GM21423 (cell line): ENCODE results near the gene SNX3.

ENCODE experiments used
- ATAC-seq: cut with Tn5 transposase; IDR thresholded peaks from one replicate; pipeline ENCODE4 v1.9.1; 2021; ENCODE audit warnings: mild to moderate bottlenecking, moderate library complexity; ENCODE audit not compliant: unreplicated experiment

Gene SNX3

DNA sequence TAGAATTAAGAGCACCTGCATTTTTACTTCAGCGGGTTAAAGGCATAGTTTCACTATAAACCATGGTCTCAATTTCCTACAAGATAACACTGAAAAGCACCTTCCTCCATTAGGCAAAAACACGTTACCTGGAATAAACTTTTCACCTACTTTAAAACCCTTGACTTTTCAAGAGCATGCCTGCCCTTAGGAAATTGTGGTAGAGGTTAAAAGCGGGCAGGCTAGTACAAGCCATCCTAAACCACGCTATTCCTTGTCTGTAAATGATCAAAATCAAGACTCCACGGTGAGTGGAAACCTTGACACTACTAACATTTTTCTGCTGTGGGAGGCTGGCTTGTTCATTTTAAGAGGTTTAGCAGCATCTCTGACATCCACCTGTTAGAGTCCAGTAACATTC, 51.1 kb downstream of the SNX3 start:
- no peak for ATAC-seq

DNA sequence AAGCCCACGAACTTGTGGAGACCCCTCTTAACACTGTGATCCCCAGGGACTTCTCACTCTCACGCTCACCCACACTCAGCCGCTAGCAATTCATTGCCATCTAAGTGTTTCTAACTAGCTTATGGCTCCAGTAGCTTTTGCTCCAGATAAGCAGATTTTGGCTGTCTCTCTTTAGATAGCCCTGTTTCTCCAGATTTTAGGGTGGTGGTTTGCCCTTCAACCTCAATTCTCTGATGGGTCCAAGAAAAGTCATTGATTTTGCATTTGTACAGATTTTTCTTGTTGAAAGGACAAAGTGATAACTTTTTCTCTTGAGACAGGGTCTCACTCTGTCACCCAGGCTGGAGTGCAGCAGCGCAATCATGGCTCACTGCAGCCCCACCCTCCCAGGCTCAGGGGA, 53.8 kb downstream of the SNX3 start:
- no peak for ATAC-seq

DNA sequence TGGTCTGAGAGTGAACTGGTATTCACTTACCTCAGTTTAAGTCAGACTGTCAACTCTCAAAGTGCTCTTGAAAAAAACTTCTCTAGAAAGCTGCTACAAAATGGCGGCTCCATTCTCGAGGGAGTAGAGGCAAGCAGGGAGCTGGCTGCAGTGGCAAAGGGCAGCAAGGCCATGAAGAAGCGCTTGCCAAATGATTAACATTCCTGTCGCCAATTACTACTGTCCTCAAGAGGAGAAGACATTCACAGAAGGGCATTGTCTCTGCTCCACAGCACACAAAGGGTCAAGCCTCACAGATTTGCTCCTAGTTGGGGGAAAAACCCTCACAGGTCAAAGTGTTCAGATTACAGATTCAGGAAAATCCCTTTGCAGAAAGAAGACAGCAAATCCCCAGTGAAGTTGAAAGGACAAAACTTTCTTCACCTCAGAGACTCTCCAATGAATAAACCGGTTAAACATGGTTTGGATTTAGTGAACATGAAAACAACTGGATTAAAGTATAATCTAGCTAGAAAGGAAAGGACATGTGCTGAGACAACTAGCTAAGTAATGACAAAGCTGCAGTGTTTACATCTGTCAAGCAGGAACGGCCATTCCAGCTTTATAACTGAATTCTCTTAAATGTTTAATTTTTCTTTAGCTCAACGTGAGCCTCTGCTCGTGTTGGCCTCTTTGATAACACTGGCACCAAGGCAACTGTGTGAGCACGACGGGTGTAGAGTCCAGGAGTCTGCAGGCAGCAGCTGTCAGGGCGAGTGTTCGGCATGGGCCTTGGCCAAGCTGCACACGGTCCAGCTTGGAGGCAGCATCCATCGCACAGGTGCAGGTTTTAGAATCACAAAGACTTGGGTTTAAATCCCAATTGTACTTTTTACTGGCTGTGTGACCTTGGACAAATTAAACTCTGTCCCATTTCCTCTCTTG, 57.4 kb downstream of the SNX3 start:
- ATAC-seq: no peak

DNA sequence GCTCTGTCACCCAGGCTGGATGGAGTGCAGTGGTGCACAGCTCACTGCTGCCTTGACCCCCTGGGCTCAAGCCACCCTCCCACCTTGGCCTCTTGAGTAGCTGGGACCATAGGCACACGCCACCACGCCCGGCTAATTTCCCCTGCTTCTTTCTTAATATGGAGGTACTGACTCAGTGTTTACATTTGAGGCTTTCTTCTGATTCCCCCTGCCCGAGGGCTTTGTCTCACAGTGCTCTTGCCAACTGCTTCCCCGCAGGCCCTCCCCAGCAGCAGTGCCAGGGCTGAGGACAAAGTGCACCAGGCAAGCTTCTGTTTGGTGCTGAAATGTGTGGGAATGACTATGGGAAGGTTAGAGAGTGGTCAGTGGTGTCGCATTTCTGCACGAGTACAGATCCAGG, 60.2 kb downstream of the SNX3 start:
- ATAC-seq: no peak

DNA sequence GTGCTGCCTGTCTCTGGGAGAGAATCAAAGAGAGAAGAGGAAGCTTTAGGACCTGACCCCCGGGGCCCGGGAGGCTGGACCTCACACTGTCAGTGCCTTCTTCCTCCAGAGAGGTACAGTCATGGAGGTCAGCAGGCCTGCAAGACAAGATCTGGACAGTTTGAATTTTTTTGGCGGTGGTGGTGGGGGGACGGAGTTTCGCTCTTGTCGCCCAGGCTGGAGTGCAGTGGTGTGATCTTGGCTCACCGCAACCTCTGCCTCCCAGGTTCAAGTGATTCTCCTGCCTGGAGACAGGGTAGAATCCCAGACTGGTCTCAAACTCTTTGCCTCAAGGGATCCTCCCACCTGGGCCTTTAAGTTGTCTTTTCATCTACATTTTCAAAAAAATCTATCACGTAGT, 60.7 kb downstream of the SNX3 start:
- ATAC-seq: no peak

DNA sequence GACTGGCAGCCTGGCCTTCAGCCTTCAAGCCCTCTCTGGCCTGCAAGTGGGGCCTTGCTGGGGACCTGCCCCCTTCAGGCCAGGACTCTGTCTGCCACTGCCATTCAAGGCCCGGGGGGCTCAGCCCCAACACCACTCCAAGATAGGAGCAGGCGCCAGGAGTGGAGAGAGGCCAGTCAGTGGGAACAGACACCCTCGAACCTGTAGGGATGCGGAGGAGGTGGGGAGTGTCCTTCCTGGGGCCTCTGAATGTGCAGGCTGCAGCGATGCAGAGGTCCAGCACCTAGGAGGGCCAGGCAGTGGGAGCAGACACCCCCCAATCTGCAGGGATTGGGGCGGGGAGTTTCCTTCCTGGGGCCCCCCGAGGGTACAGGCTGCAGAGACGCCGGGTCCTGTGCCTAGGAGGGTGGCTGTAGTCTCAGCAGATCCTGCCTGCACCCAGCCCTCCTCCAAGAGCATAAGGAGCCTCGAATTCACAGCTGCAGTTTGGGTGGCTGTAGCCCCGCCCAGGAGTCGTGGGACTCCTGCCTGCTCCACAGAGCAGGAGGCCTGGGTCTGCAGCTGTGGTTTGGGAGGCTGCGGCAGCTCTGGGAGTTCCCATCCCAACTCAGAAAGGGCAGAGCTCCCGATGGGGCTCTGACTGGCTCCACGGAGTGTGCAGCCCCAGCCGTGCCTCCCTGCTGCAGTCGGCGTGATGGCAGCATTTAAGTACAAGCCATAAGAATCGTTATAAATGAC, 61.9 kb downstream of the SNX3 start:
- no peak for ATAC-seq

DNA sequence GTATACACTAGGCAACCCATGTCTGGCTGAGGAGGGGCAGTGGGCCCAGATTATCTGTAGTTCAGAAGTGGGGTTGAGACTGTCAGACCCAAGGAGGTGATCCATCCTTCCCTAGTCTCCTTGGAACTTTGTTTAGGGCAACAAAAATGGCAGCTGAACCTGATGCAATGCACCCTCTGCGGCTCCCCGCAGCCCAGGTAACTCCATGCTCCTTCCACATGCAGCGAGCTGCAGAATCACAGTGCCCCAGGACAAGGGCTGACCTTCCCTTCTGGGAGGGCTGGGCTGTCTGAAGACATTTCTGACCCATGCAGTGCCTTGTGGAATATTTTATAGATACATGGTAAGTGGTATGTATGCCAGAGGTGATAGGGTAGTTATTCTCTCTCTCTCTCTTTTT, 65.6 kb downstream of the SNX3 start:
- no peak for ATAC-seq

DNA sequence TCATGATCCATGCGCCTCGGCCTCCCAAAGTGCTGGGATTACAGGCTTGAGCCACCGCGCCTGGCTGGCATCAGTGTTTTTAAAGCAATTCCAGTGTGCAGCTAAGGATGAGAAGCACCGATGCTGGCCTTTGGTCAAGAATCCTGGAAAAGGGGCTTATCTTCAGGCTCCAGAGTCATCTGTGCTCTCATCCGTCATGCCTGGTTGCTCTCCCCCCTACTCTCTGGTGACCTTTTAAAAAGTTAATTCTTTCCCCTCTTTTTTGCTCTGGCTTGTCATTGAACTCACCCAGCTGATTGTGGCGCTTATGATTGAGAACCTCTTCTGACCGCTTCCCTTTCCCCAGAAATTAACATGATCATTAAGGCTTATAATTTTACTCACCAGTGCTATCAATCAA, 66.3 kb downstream of the SNX3 start:
- no peak for ATAC-seq

DNA sequence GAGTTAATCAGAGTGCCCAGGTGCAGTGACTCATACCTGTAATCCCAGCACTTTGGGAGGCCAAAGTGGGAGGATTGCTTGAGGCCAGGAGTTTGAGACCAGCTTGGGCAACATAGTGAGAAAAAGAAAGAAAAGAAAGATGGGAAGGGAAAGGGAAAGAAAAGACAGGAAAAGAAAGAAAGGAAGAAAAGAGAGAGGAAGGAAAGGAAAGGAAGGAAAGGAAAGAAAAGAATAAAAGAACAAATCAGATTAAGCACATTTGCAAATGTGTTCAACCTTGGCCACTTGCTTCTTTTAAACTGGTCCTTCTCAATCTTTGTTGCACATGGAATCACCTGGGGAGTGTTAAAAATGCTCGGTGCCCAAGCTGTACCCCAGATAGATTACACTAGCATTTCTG, 67.0 kb downstream of the SNX3 start:
- no peak for ATAC-seq

DNA sequence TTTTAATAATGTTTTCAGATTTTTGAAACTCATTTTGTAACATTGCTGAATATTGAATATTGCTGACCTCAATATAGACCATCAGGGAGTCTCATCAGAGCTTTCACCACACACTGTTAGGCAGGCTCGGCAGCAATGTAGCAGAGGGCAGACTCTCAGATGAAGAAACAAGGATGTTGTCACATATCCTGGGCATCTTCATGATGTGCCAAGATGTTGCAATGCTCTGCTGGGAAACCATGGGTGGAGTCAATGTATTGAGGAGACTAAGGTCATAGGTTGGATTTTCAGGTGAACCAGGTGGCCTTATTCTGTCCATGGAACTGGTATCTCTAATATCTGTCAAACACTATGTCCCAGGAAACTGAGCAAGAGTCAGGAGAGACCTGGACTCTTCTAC, 67.7 kb downstream of the SNX3 start:
- no peak for ATAC-seq

DNA sequence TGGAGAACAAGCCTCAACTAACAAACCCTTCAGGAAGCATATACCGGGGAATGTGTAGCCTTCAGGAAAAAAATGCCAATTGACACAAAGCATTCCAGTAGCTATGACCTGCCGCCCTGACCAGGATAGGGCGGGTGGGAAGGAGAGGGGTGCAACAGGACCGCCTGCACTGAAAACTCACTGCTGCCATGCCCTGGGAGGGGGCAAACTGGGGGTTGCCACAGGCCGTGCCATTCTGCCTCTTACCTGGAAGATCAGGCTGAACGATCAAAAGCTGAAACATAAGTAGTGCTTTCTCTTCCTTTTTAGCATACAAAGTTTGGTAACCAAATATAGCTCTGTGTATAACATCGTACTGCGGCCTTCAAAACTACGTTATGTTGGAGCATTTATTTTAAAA, 73.3 kb downstream of the SNX3 start:
- ATAC-seq: no peak

DNA sequence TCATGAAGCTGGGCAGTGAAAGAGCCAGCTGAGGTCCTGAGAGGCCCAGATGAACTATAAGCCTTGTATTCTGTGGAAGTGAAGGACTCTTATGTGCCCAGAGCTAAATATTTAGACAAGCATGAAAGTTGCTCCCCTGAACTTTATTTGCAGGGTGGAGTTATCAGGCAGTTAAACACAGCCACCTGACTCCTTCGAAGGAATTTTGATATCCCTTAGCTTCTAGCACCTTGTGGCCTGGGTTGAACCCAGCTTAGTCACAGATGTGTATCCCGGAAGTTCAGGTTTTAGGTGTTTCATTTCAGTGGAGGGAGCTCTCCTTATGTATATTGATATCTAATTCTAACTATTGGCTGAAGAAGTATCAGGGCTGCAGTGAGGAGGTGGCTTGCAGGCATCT, 74.6 kb downstream of the SNX3 start:
- no peak for ATAC-seq

DNA sequence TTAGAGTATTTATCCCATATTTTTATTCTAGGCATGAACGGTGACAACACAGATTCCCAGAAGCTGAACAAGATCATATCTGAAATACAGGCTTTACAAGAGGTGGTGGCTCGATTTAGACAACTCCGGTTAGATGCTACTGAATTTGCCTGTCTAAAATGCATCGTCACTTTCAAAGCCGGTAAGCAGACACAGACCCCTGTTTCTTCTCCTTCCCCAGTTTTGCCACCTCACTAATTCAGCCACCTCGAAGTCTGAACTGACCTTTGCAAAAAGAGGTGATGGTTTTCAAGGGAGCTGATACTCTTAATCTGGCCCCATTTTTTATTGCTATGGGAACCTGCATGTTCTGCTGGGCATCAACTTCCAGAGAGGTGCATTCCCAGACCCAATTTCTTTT, 80.1 kb downstream of the SNX3 start:
- ATAC-seq: no peak

DNA sequence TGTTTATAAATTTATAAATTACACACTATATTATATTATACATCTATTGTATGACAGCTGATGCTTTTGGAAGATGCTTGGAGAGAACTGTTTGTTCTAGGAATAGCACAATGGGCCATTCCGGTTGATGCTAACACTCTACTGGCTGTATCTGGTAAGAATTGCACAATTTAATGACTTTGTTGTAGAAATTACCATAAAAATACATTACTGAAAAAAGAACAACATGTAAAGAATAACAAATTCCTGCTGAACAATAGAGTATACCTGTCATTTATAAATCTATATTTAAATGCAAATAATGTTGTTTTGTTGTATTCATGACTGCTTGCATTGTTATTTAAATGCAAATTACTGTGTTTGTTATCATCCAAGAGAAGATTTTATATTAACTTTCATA, 80.6 kb downstream of the SNX3 start:
- ATAC-seq: no peak

DNA sequence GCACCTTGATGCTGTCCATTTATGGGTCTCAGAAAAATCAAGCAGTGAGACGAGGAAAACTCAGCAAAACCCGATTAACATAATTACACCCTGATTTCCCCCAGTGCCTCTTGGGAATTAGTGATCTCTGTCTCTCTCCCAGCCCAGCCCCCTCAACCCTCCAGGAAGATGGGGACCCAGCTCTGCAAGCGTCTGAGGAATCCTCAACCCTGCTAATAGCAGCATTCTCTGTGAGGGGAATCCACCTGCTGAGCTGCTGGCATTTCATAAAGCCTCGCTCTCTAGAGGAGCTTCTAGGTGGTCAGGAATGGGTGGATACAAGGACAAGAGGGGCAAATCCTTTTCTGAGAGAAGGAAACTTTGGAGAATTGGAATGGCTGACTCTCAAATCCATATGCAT, 81.1 kb downstream of the SNX3 start:
- no peak for ATAC-seq

DNA sequence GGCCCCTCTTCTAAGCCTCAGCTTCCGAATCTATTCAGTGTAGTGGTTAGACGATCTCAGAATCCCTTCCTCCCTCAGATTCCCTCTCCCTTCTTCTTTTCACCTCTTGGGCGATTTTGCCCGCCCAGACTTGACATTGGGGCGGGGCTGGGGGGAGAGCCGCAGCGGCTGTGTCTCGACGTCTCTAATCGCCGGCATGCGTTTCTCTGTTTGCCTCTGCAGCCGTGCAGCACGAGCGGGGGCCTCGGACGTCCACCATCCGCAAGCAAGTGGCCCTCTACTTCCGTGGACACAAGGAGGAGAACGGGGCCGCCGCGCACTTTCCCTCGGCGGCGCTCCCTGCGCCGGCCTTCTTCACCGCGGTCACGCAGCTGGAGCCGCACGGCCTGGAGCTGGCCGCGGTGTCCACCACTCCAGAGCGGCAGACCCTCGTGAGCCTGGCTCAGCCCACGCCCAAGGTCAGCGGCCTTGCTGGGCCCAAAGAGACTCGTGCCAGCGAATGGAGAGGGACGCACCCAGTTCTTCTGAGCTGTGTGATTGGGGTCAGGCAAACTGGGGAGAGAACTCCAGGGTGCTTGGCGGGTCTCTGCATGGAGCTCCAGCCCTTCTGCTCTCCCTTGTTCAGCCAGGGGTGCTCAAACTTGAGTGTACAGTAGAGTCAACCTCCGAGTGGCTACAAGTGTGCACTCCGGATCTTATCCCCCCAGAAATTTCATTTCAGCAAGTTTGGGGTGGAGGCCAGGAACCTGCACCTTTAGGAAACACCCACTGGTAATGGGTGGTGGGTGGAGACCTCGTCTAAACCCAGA, 84.4 kb downstream of the SNX3 start:
- ATAC-seq: no peak

DNA sequence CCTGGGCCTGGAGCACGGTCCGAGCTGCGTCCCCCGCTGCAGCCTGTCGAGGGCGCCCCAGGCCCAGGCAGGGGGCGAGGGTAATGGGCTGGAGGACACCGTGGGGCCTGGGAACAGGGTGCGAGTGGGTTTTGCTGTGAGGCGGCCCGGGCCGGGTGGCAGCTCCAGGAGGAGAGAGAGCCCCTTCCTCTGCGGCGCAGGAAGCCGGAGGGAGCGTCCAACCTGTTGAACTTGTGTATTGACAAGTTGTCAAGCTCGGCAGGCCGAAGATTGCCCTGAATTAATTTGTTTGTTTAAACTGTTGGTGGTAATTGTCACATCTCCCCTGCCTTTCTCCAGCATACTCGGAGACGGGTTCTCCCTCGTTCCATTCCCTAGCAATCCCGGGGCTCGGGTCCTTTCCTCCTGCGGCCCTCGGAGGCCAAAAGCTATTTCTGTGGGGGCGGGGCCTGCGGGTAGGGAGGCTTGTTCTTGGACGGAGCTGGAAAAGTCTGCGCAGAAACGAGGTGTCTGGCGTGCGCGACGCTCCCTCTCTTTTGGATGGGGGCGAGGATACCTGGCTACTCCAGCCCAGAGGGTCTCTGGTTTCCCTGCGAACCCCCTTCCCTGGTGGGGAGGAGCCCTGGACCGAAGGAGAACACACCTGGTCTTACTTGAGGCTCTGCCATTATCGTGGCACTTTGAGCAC, 85.1 kb downstream of the SNX3 start:
- ATAC-seq: no peak

DNA sequence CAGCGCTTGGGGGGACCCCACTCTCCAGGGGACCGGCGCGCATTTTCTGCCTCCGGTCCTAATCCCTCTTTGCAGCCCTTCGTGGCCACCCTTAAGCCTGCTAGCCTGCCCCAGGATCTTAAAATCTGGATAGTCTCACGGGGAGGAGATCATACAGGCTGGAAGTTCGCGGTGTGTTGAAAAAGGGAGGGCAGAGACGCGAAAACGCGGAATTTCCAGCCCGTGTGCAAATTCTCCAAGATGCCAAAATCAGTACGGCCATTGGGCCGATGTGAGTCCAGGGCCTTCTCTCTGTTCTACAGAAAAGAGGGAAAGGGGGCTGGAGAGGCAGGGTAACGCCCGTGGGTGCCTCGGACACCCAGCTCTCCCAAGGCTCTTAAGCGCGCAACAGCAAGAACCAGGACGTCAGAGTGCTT, 85.7 kb downstream of the SNX3 start:
- ATAC-seq: no peak

DNA sequence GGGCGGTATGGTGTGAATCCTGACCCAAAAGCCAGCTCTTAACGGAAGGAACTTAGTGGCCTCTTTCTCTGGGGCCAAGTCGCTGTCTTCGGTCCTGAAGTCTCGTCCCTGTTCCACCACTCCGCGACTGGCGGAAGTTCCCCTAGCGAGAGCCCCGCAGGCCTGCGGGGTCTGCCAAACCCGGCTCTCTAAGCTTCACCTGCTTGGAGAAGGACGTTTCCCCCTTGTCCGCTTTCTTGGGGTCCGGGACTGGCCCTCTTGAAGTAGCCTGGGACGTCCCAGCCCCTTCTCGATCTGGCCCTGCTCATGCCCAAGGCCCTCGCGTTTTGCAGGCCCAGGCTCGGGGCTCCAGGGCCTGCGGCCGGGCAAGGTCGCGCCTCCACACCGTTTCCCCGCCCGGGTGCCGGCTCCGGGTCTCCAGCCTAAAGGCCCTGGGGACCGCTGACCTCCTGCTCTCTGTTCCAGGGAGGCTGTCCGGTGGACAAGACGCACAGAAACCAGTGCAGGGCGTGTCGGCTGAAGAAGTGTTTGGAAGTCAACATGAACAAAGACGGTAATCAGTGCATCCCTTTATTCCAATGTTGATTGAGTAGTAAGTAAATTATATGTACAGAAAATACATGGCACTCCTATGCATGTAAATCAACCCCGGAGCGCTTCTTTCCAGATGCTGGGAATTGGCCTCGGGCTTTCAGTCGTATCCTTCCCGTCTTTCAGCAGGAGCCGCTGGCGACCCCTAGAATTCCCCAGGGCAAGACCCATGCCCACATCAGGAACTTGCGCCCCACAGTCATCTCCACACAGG, 86.3 kb downstream of the SNX3 start:
- ATAC-seq: no peak

DNA sequence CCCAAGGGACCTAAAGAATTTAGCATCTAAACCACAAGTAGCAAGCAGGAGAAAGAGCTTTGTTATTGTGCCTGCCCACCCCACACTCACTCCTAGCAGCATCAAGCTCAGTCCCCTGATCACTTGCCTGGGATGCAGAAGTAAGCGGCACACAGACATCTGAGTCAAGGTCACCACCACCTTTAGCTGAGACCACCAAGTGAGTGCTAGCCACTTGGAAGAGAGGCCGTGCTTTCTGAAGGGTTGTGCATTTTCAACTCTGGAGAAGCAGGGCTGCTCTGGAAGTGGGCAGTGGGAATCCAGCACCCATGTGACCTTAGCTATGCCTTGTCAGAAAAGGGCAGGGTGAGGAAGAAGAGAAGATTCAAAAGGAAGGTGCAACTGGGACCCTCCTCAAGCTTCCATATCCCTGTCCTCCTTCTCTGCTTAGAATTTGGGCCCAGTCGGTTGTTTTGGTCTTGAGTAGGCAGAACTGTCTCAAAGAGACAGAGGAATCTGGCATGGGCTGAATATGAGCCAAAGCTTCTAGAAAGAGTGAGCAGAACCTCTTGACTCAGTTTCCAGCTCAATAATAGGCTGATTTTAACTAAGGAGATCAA, 88.8 kb downstream of the SNX3 start:
- no peak for ATAC-seq
